Fibroblast of lung (primary cell): ENCODE measurements around the gene ARHGAP44. TPM values are rescaled to one million over a fixed set of nuclear protein-coding genes. Genes with fewer than 3 reads are reported as not detected.

Source experiments
- DNase-seq, 2 donors: peaks; one replicate each; pipeline versions ENCODE4 v3.0.0 to v3.0.0-alpha.2; 2010; ENCODE audit warnings: low read depth in 2 of 2
- H2AFZ ChIP-seq: 2 replicates; pipeline ENCODE4 v1.5.1; 2012; ENCODE audit warnings: low read length, control low read depth, inconsistent platforms
- H3K27ac ChIP-seq: 2 replicates; pipeline ENCODE4 v1.5.1; 2011; ENCODE audit warnings: low read length, control low read depth; ENCODE audit not compliant: insufficient read depth
- H3K27me3 ChIP-seq: 2 replicates; pipeline ENCODE4 v1.5.1; 2011; ENCODE audit warnings: mild to moderate bottlenecking, low read length; ENCODE audit not compliant: control insufficient read depth, insufficient read depth
- H3K36me3 ChIP-seq: 2 replicates; pipeline ENCODE4 v1.5.1; 2011; ENCODE audit warnings: low read length; ENCODE audit not compliant: control insufficient read depth, insufficient read depth
- H3K4me1 ChIP-seq: 2 replicates; pipeline ENCODE4 v1.5.1; 2011; ENCODE audit warnings: low read length; ENCODE audit not compliant: control insufficient read depth, insufficient read depth; ENCODE audit errors: extremely low read depth
- H3K4me2 ChIP-seq: 2 replicates; pipeline ENCODE4 v1.5.1; 2011; ENCODE audit warnings: low read length, control low read depth; ENCODE audit not compliant: insufficient read depth; ENCODE audit errors: extremely low read depth
- H3K4me3 ChIP-seq, 4 experiments: fragments of 200-600 bp in 1 of 4; sonication (generic) in 1 of 4; replicated peaks in 1 of 4; 2 replicates each; pipeline ENCODE4 v1.5.1; 2011 to 2016; ENCODE audit warnings: low read length in 4 of 4, low read depth in 3 of 4, mild to moderate bottlenecking in 3 of 4, control low read depth in 2 of 4, inconsistent platforms in 1 of 4, mixed read lengths in 1 of 4; ENCODE audit not compliant: insufficient read depth in 1 of 4; ENCODE audit errors: control extremely low read depth in 1 of 4
- H3K79me2 ChIP-seq: 2 replicates; pipeline ENCODE4 v1.5.1; 2012; ENCODE audit warnings: mild to moderate bottlenecking, low read length, inconsistent platforms; ENCODE audit not compliant: control insufficient read depth, insufficient read depth
- H3K9ac ChIP-seq: 2 replicates; pipeline ENCODE4 v1.5.1; 2011; ENCODE audit warnings: mild to moderate bottlenecking, low read length, control low read depth; ENCODE audit not compliant: insufficient read depth
- H3K9me3 ChIP-seq: 2 replicates; pipeline ENCODE4 v1.5.1; 2012; ENCODE audit warnings: low read depth, low read length; ENCODE audit not compliant: control insufficient read depth, insufficient read depth
- H4K20me1 ChIP-seq: 2 replicates; pipeline ENCODE4 v1.5.1; 2011; ENCODE audit warnings: low read length; ENCODE audit not compliant: control insufficient read depth, insufficient read depth; ENCODE audit errors: extremely low read depth
- CTCF ChIP-seq, 2 donors: IDR thresholded peaks in 1 of 2; conservative IDR thresholded peaks in 1 of 2; 1 replicate in 1 of 2; 2 replicates in 1 of 2; pipeline ENCODE4 v1.5.1; 2011 to 2012; ENCODE audit warnings: low read length in 2 of 2, control low read depth in 1 of 2, inconsistent platforms in 1 of 2, low read depth in 1 of 2, mild to moderate bottlenecking in 1 of 2
- EZH2 ChIP-seq: IDR thresholded peaks from 2 replicates; pipeline ENCODE4 v1.5.1; 2012; ENCODE audit warnings: low read length, control low read depth, mild to moderate bottlenecking; ENCODE audit errors: missing control alignments
- polyA plus RNA-seq, 2 donors: library from polyadenylated mRNA; depleted of rRNA in 1 of 2; stranded (reverse) in 1 of 2; unstranded in 1 of 2; fragments of >200 nt; gene quantifications; 2 replicates each; pipeline ENCODE4 v1.2.1, GENCODE V29; 2011 to 2012; ENCODE audit warnings: missing spikeins in 1 of 2
- total RNA-seq: library from RNA; depleted of rRNA; stranded (reverse); fragments of >200 nt; gene quantifications from 2 replicates; pipeline ENCODE4 v1.2.1, GENCODE V29; 2014

The ARHGAP44 gene
- total and polyA plus RNA-seq, 2 donors (not counting 1 experiment from before 2014, with no cell fraction given), result 0.48 to 1.7 TPM

GRCh38 chr17:12936501-12936900 is 147.2 kb downstream of the ARHGAP44 start:
- H3K36me3 ChIP-seq, result no peaks in the 10 kb centered on the region
- H3K27ac ChIP-seq, result no peak overlapping the region
- no peaks in the 10 kb centered on the region for H4K20me1 ChIP-seq
- no peaks in the 10 kb centered on the region for H3K79me2 ChIP-seq
- no peak overlapping the region for H3K9ac ChIP-seq
- no peak for DNase-seq
- H3K4me3 ChIP-seq, result no peak overlapping the region
- H2AFZ ChIP-seq, result no peak overlapping the region
- H3K4me2 ChIP-seq, result no peak overlapping the region
- no peaks in the 10 kb centered on the region for H3K9me3 ChIP-seq
- H3K4me1 ChIP-seq, result no peaks in the 10 kb centered on the region
- H3K27me3 ChIP-seq, result no peaks in the 10 kb centered on the region
- no peak for TF ChIP-seq CTCF (conservative IDR thresholded peaks at IDR 0.05 in 1 of 2, IDR thresholded peaks at IDR 0.05 in 1 of 2; ENCODE audit: low read depth in 1 of 2, low read length in 2 of 2)
- no peak for TF ChIP-seq EZH2

DNA sequence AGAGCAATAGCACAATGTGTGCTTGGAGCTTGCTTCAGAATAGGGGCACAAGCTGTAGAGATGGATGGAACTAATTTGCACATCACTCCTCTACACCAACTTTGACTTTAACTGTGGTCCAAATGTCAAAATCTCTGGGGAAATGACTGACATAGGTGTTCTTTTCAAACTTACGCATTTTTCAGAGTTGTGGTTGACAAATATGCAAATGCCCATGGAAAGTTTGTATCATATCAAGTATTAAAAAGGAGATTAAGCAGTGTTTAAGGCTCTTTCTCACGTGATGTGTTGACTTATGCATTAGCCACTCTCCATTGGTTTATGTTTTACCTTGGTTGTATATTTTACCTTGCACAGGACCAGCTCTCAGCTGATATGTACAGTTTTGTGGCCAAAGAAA is 151.4 kb downstream of the ARHGAP44 start:
- H3K9me3 ChIP-seq, result no peaks in the 10 kb centered on the region
- no peak overlapping the region for H3K27ac ChIP-seq
- H3K9ac ChIP-seq, result no peak overlapping the region
- H4K20me1 ChIP-seq, result no peaks in the 10 kb centered on the region
- no peak overlapping the region for H3K4me2 ChIP-seq
- no peak overlapping the region for H3K4me3 ChIP-seq
- DNase-seq, result no peak
- H3K36me3 ChIP-seq, result no peaks in the 10 kb centered on the region
- H2AFZ ChIP-seq, result no peak overlapping the region
- H3K79me2 ChIP-seq, result no peaks in the 10 kb centered on the region
- no peaks in the 10 kb centered on the region for H3K27me3 ChIP-seq
- TF ChIP-seq CTCF (conservative IDR thresholded peaks at IDR 0.05 in 1 of 2, IDR thresholded peaks at IDR 0.05 in 1 of 2; ENCODE audit: low read depth in 1 of 2, low read length in 2 of 2) (no peak), EZH2 (no peak)
- no peaks in the 10 kb centered on the region for H3K4me1 ChIP-seq

DNA sequence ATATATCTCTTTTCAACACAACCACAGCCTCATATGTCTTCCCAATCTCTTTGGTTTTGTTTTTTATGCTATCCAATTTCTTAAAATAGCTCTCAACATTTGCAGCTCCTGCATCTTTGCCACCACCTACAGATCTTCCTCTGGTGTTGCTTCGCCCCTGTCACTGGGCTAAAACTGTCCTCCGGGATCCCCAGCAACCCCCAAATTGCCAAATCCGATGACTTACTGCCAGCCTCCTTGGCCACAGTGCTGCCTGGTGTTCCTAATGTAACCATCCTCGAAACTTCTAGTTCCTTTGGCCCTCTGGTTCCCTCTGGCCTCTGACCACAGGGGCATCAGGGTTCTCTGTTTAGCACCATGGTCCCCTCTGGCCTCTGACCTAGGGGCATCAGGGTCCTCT is 157.7 kb downstream of the ARHGAP44 start:
- Histone ChIP-seq H4K20me1 (no peaks in the 10 kb centered on the region), H3K27ac (no peak overlapping the region), H3K36me3 (no peaks in the 10 kb centered on the region), H3K4me1 (no peaks in the 10 kb centered on the region), H3K9me3 (no peaks in the 10 kb centered on the region), H3K27me3 (no peaks in the 10 kb centered on the region), H3K4me3 (no peak overlapping the region), H2AFZ (no peak overlapping the region), H3K79me2 (no peaks in the 10 kb centered on the region), H3K9ac (no peak overlapping the region), H3K4me2 (no peak overlapping the region)
- TF ChIP-seq EZH2 (no peak), CTCF (conservative IDR thresholded peaks at IDR 0.05 in 1 of 2, IDR thresholded peaks at IDR 0.05 in 1 of 2; ENCODE audit: low read depth in 1 of 2, low read length in 2 of 2) (no peak)
- no peak for DNase-seq
